Hindlimb muscle (tissue), 1 donor: ENCODE measurements around the gene FAM234A. TPM values are rescaled to one million over a fixed set of nuclear protein-coding genes. Genes with fewer than 3 reads are reported as not detected.

Experiments used
- DNase-seq: peaks from one replicate; pipeline ENCODE4 v3.0.0-alpha.2; 2013
- polyA plus RNA-seq: library from polyadenylated mRNA; unstranded; fragments of 120-200 nt; gene quantifications from one replicate; pipeline ENCODE4 v1.2.1, GENCODE V29; 2013; ENCODE audit not compliant: insufficient read length

Gene FAM234A
- polyA plus RNA-seq, 1 donor: 44.0 TPM

GRCh38 chr16:303760-304505, 69.3 kb downstream of the FAM234A start:
- DNase-seq: no peak

- DNase-seq: no peak
Observed at GRCh38 chr16:305916-306626, 71.5 kb downstream of the FAM234A start.

- DNase-seq: no peak
Observed at GRCh38 chr16:306911-307370, 72.3 kb downstream of the FAM234A start.

- no peak for DNase-seq
Observed at GRCh38 chr16:307691-308312, 73.2 kb downstream of the FAM234A start.

- DNase-seq: no peak
Observed at GRCh38 chr16:309476-309875, 74.9 kb downstream of the FAM234A start.

GRCh38 chr16:311725-312124, 77.1 kb downstream of the FAM234A start:
- no peak for DNase-seq

GRCh38 chr16:314351-314750, 79.7 kb downstream of the FAM234A start:
- DNase-seq: no peak

GRCh38 chr16:314795-315299, 80.2 kb downstream of the FAM234A start:
- no peak for DNase-seq

Other genes starting within 250 kb of the FAM234A start
- gene POLR3K, start 181.2 kb upstream of the FAM234A start, polyA plus RNA-seq: 8.4 TPM
- 31.2 TPM for gene SNRNP25, start 181.0 kb upstream of the FAM234A start, polyA plus RNA-seq
- gene RHBDF1, start 162.2 kb upstream of the FAM234A start, polyA plus RNA-seq: 47.2 TPM
- 29.8 TPM for gene MPG, start 156.6 kb upstream of the FAM234A start, polyA plus RNA-seq
- 34.9 TPM for gene NPRL3, start 96.1 kb upstream of the FAM234A start, polyA plus RNA-seq
- gene HBZ, start 82.2 kb upstream of the FAM234A start, polyA plus RNA-seq: 1.9 TPM
- 9.6 TPM for gene HBM, start 68.8 kb upstream of the FAM234A start, polyA plus RNA-seq
- gene HBA2, start 61.9 kb upstream of the FAM234A start, polyA plus RNA-seq: 1,686 TPM
- gene HBA1, start 58.1 kb upstream of the FAM234A start, polyA plus RNA-seq: 1,043 TPM
- 1.1 TPM for gene HBQ1, start 54.4 kb upstream of the FAM234A start, polyA plus RNA-seq
- 64.9 TPM for gene LUC7L, start 5.4 kb upstream of the FAM234A start, polyA plus RNA-seq
- gene RGS11, start 41.1 kb downstream of the FAM234A start, polyA plus RNA-seq: 1.6 TPM
- gene ARHGDIG, start 45.8 kb downstream of the FAM234A start, polyA plus RNA-seq: 0.92 TPM
- gene PDIA2, start 48.3 kb downstream of the FAM234A start, polyA plus RNA-seq: 0.77 TPM
- 12.4 TPM for gene AXIN1, start 117.9 kb downstream of the FAM234A start, polyA plus RNA-seq
- gene MRPL28, start 135.7 kb downstream of the FAM234A start, polyA plus RNA-seq: 47.8 TPM
- gene PGAP6, start 147.2 kb downstream of the FAM234A start, polyA plus RNA-seq: 29.0 TPM
- gene NME4, start 162.4 kb downstream of the FAM234A start, polyA plus RNA-seq: 74.0 TPM
- gene DECR2, start 167.1 kb downstream of the FAM234A start, polyA plus RNA-seq: 13.7 TPM
- 30.0 TPM for gene RAB11FIP3, start 190.8 kb downstream of the FAM234A start, polyA plus RNA-seq